ENCODE data around the gene ABHD13.

ABHD13 gene

DNA sequence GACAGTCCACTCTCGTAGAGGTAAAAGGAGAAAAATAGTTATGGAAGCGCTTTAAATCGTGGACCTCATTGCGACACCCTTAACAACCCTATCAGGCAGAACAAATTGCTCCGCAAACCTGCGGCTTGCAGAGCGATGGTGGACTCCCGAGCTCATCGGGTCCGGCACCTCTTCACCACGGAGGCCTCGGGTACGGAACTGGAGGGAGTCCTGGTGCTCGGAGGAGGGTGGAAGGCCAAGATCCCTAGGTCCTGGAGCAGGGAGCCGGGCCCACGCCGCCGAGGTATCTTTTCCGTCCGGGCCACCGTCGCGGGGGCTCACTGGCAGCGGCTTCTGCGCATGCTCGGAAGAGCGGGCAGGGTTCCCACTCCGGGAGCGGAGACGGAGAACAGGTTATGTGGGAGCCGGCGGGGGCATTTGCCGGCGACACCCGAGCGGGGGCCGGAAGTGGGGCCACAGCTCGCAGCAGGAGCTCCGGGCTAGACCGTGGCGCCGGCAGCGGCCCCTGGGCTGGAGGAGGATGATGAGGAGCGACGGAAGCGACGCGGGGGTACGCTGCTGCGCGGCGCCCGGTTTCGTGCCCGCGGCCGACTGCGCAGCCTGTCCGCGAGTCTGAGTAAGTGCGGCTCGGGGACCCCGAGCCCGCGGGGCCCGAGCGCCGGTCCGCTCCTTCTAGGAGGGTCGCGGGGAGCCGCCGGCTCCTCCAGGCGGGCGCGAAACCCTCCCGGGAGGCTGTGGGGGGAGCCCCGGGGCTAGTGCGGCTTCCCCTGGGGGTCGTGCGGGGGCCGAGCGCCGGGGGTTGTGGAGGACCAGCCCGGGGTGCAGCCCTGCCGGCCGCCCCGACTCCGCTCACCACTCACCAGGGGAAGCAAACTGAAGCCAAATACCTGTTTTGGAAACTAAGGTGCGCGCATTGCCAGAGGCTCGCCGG lies at the start of gene ABHD13:
ABHD13 (plus strand) TSS at position 349 of the 931 bp plus-strand sequence. CDS start 10,827 bp downstream, outside the sequence.
- H3K9me3 ChIP-seq (ENCODE audit: low read length) = no peaks in the 10 kb centered on the region
- H3K4me1 ChIP-seq (ENCODE audit: insufficient read depth, low read length) = peaks cover 41% of the 10 kb centered on the region
- peak within 1 kb of the TSS; percentile 97 for H3K27ac ChIP-seq (ENCODE audit: low read depth, low read length)
- peak within 1 kb of the TSS; percentile 84 to 98 for H3K4me3 ChIP-seq (ENCODE audit: low read depth in 1 of 2, low read length in 2 of 2)
- H3K36me3 ChIP-seq (ENCODE audit: insufficient read depth, low read length) = no peaks in the 10 kb centered on the region
- H3K27me3 ChIP-seq (ENCODE audit: control insufficient read depth in 1 of 2, insufficient read depth in 2 of 2, low read length in 2 of 2) = no peaks in the 10 kb centered on the region
- H3K9ac ChIP-seq (ENCODE audit: low read length) = peak within 1 kb of the TSS; percentile 79

DNA sequence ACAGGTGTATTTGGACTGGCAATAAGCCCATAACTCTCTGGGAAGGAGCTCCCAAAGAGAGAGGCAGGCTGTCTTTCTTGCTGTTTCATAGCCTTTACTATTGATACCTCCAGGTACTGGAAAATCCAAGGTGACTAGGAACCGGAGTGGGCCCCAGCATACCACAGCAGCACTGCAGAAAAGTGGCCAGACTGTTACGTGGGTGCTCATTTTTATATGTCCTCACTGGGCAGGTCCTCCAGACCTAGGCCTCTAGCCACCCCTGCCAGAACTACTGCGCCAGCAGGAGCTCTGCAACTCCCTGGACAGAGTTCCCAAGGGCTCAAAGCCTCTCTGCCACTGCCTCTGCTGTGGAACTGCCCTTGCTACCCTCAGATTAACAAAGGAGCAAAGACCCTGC lies 49.3 kb upstream of the ABHD13 start:
- Histone ChIP-seq H3K4me3 (ENCODE audit: low read depth in 1 of 2, low read length in 2 of 2) (no peak overlapping the region), H3K27ac (ENCODE audit: low read depth, low read length) (no peak overlapping the region)

DNA sequence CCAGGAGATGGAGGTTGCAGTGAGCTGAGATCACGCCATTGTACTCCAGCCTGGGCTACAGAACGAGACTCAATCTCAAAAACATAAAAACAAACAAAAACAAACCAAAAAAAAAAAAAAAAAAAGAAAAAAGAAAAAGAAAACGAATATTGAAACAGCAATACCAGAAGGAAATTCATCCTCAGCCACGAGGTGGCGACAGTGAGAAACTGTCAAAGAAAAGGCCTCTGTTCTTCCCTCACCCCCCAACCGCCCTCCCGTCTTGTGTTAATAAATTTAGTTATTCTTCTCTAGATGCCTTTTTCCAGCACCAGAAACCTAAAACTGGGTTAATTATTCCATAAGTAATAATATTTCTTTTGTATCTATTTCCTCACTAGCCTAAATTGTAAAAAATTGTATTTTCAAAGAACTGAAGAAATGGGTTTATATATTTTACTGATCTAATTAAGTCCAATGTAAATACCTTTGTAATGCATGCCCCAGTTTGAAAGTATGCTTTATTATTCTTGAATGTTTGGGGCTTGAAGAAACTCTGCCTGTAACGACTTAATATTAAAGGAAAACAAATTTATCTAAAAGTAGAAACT lies 41.4 kb upstream of the ABHD13 start:
- Histone ChIP-seq H3K27ac (ENCODE audit: low read depth, low read length) (no peak overlapping the region), H3K36me3 (ENCODE audit: insufficient read depth, low read length) (no peaks in the 10 kb centered on the region), H3K27me3 (ENCODE audit: control insufficient read depth in 1 of 2, insufficient read depth in 2 of 2, low read length in 2 of 2) (no peaks in the 10 kb centered on the region), H3K4me1 (ENCODE audit: insufficient read depth, low read length) (no peaks in the 10 kb centered on the region), H3K9ac (ENCODE audit: low read length) (no peak overlapping the region), H3K9me3 (ENCODE audit: low read length) (no peaks in the 10 kb centered on the region), H3K4me3 (ENCODE audit: low read depth in 1 of 2, low read length in 2 of 2) (no peak overlapping the region)

More for the DNA sequence above, 49.3 kb upstream of the ABHD13 start:
- H3K36me3 ChIP-seq (ENCODE audit: insufficient read depth, low read length) = no peaks in the 10 kb centered on the region
- no peaks in the 10 kb centered on the region for H3K9me3 ChIP-seq (ENCODE audit: low read length)
- no peaks in the 10 kb centered on the region for H3K4me1 ChIP-seq (ENCODE audit: insufficient read depth, low read length)
- no peak overlapping the region for H3K9ac ChIP-seq (ENCODE audit: low read length)
- H3K27me3 ChIP-seq (ENCODE audit: control insufficient read depth in 1 of 2, insufficient read depth in 2 of 2, low read length in 2 of 2) = no peaks in the 10 kb centered on the region

DNA sequence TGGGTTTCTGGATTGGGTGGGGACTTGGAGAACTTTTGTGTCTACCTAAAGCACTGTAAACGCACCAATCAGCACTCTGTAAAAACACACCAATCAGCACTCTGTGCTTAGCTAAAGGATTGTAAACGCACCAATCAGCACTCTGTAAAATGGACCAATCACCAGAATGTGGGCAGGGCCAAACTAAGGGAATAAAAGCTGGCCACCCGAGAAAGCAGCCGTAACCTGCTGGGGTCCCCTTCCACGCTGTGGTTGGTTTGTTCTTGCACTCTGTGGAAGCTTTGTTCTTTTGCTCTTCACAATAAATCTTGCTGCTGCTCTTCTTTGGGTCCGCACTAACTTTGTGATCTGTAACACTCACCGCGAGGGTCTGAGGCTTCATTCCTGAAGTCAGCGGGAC lies 40.1 kb upstream of the ABHD13 start:
- no peak overlapping the region for H3K27ac ChIP-seq (ENCODE audit: low read depth, low read length)
- H3K4me1 ChIP-seq (ENCODE audit: insufficient read depth, low read length) = no peaks in the 10 kb centered on the region
- no peak overlapping the region for H3K4me3 ChIP-seq (ENCODE audit: low read depth in 1 of 2, low read length in 2 of 2)
- no peaks in the 10 kb centered on the region for H3K36me3 ChIP-seq (ENCODE audit: insufficient read depth, low read length)
- no peaks in the 10 kb centered on the region for H3K27me3 ChIP-seq (ENCODE audit: control insufficient read depth in 1 of 2, insufficient read depth in 2 of 2, low read length in 2 of 2)
- H3K9ac ChIP-seq (ENCODE audit: low read length) = no peak overlapping the region
- H3K9me3 ChIP-seq (ENCODE audit: low read length) = no peaks in the 10 kb centered on the region

DNA sequence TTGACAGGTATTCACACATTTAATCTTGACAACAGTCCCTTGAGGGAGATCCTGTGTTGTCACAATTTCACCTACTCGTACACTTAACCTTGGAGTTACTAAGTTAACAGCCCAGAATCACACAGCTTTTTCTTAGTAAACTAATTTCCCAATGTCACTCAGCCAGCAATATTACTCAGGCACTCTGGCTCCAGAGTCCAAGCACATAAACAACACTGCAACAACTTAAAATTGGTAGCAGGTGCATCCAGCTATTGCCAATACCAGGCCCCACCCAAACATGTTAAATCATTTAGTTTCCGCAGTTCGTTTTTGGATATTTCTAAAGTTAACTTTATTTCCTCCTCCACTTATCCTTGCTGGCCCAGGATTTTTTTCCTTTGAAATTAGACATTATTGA lies 35.5 kb upstream of the ABHD13 start:
- no peak overlapping the region for H3K27ac ChIP-seq (ENCODE audit: low read depth, low read length)
- no peaks in the 10 kb centered on the region for H3K27me3 ChIP-seq (ENCODE audit: control insufficient read depth in 1 of 2, insufficient read depth in 2 of 2, low read length in 2 of 2)
- H3K9me3 ChIP-seq (ENCODE audit: low read length) = no peaks in the 10 kb centered on the region
- H3K9ac ChIP-seq (ENCODE audit: low read length) = no peak overlapping the region
- H3K36me3 ChIP-seq (ENCODE audit: insufficient read depth, low read length) = no peaks in the 10 kb centered on the region
- H3K4me3 ChIP-seq (ENCODE audit: low read depth in 1 of 2, low read length in 2 of 2) = no peak overlapping the region
- no peaks in the 10 kb centered on the region for H3K4me1 ChIP-seq (ENCODE audit: insufficient read depth, low read length)

DNA sequence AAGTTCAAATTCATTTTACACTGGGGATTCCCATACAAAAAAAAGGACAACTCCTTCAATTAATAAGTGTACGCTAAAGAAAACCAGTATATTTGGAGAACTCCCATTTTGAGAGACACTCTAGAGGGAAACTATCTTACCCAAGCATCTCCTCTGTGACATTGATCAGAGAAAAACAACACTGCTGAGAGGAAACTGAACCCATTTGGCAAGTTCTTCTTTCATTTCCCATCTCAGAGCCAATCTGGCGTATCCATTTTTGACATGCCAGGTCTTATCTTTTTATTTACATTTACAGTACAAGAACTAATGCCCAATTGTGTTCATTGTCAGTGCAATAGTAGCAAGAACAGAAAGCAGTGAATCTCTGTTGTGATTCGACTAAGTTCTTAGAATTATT lies 33.0 kb upstream of the ABHD13 start:
- Histone ChIP-seq H3K9me3 (ENCODE audit: low read length) (no peaks in the 10 kb centered on the region), H3K36me3 (ENCODE audit: insufficient read depth, low read length) (no peaks in the 10 kb centered on the region), H3K27ac (ENCODE audit: low read depth, low read length) (no peak overlapping the region), H3K4me1 (ENCODE audit: insufficient read depth, low read length) (no peaks in the 10 kb centered on the region), H3K27me3 (ENCODE audit: control insufficient read depth in 1 of 2, insufficient read depth in 2 of 2, low read length in 2 of 2) (no peaks in the 10 kb centered on the region), H3K9ac (ENCODE audit: low read length) (no peak overlapping the region), H3K4me3 (ENCODE audit: low read depth in 1 of 2, low read length in 2 of 2) (no peak overlapping the region)

DNA sequence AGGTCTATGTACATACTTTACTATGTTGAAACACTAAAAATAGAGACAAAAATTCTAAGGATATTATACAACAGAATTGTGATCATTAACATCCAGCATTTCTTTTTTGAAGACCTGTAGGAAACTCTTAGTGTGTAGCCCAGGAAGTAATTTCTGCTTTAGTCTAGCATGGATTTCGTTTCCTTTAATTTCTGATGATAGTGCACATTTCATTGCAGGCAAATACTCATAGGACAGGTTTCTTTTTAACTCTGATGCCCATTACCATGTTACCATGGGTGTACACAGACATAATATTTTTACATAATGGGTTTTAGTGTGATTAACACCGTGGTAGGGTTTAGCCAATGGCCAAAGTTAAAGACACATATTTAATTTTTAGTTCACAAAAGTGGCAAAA lies 29.9 kb upstream of the ABHD13 start:
- Histone ChIP-seq H3K27me3 (ENCODE audit: control insufficient read depth in 1 of 2, insufficient read depth in 2 of 2, low read length in 2 of 2) (no peaks in the 10 kb centered on the region), H3K4me1 (ENCODE audit: insufficient read depth, low read length) (no peaks in the 10 kb centered on the region), H3K4me3 (ENCODE audit: low read depth in 1 of 2, low read length in 2 of 2) (no peak overlapping the region), H3K9ac (ENCODE audit: low read length) (no peak overlapping the region), H3K27ac (ENCODE audit: low read depth, low read length) (no peak overlapping the region), H3K36me3 (ENCODE audit: insufficient read depth, low read length) (no peaks in the 10 kb centered on the region), H3K9me3 (ENCODE audit: low read length) (no peaks in the 10 kb centered on the region)

DNA sequence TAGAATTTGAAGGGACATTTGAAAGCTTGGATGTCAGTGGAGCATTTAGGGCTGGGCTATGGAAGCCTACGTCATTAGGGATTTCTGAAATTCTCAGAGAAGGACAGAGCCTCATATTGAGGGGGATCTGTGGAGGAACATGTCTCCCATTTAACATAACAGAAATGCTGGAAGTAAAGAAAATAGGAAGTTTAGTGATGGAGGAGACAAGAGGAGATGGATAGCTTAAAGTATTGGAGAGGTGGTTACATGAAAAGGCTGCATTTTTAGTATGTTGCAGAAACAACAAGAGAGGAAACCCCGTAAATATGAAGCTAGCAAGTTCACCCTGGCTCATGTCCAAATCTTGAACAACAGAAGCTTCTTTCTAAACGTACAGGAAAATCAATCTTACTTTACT lies 27.3 kb upstream of the ABHD13 start:
- Histone ChIP-seq H3K9ac (ENCODE audit: low read length) (no peak overlapping the region), H3K36me3 (ENCODE audit: insufficient read depth, low read length) (no peaks in the 10 kb centered on the region), H3K4me3 (ENCODE audit: low read depth in 1 of 2, low read length in 2 of 2) (no peak overlapping the region), H3K27ac (ENCODE audit: low read depth, low read length) (no peak overlapping the region), H3K4me1 (ENCODE audit: insufficient read depth, low read length) (no peaks in the 10 kb centered on the region), H3K9me3 (ENCODE audit: low read length) (no peaks in the 10 kb centered on the region), H3K27me3 (ENCODE audit: control insufficient read depth in 1 of 2, insufficient read depth in 2 of 2, low read length in 2 of 2) (no peaks in the 10 kb centered on the region)

DNA sequence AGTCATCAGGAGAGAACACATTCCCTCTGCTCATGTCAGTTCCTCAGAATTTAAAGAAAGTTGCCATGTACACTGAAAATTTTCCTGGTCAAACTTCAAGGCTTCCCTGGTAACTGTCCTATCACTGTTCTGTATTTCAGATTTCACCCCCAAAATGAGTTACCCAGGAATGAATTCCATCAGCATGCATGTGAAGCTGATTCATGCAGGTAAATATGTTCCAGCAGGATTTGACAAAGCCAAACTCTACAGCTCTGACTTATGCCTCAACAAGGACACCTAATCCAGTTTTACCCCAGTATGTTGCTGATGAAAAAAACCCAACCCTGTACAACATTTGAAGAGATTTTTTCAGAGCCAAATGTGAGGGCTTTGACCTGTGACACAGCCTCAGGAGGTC lies 24.4 kb upstream of the ABHD13 start:
- Histone ChIP-seq H3K4me1 (ENCODE audit: insufficient read depth, low read length) (no peaks in the 10 kb centered on the region), H3K9me3 (ENCODE audit: low read length) (no peaks in the 10 kb centered on the region), H3K27ac (ENCODE audit: low read depth, low read length) (no peak overlapping the region), H3K4me3 (ENCODE audit: low read depth in 1 of 2, low read length in 2 of 2) (no peak overlapping the region), H3K36me3 (ENCODE audit: insufficient read depth, low read length) (no peaks in the 10 kb centered on the region), H3K9ac (ENCODE audit: low read length) (no peak overlapping the region), H3K27me3 (ENCODE audit: control insufficient read depth in 1 of 2, insufficient read depth in 2 of 2, low read length in 2 of 2) (no peaks in the 10 kb centered on the region)

DNA sequence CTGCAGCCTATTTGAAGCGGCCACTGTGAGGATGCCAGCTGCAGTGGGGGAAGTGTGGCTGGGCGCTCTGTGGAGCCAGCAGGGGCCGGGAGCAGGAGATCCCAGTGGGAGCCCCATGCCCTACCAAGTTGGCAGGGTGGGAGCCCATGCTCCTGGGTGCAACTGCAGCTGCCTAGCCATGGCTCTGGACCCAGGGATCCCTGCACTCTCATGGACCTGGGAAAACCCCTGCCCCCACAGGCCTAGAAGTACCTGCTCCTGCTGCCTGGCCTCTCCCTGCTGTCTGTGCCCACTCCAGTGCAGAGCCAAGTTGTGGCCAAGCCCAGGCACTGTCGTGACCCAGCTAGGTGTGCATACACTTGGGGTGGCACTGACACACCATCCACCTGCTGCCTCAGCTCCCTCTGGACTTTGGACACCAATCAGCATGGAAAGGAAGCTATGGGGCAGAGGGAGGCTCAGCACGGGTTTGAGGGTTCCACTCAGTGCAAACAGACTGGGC lies 23.7 kb upstream of the ABHD13 start:
- H3K9me3 ChIP-seq (ENCODE audit: low read length) = no peaks in the 10 kb centered on the region

DNA sequence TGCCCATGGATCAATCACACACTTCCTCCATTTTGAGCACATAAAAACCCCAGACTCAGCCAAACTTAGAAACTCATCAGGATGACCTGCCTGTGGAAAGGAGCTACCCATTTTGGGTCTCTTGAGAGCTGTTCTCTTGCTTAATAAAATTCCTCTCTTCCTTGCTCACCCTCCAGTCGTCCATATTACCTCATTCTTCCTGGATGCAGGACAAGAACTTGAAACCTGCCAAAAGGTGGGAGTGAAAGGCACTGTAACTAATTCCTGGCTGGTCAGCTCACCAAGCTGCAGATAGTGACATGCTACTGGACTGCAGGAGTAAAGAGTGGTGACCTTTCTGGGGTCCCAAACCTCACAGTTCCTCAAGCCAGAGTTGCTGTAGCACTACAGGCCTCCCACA lies 23.0 kb upstream of the ABHD13 start:
- H3K9me3 ChIP-seq (ENCODE audit: low read length) = no peaks in the 10 kb centered on the region
- H3K27ac ChIP-seq (ENCODE audit: low read depth, low read length) = no peak overlapping the region
- no peaks in the 10 kb centered on the region for H3K4me1 ChIP-seq (ENCODE audit: insufficient read depth, low read length)
- no peaks in the 10 kb centered on the region for H3K36me3 ChIP-seq (ENCODE audit: insufficient read depth, low read length)
- no peak overlapping the region for H3K9ac ChIP-seq (ENCODE audit: low read length)
- H3K27me3 ChIP-seq (ENCODE audit: control insufficient read depth in 1 of 2, insufficient read depth in 2 of 2, low read length in 2 of 2) = no peaks in the 10 kb centered on the region
- H3K4me3 ChIP-seq (ENCODE audit: low read depth in 1 of 2, low read length in 2 of 2) = no peak overlapping the region

More for the DNA sequence above, 23.7 kb upstream of the ABHD13 start:
- Histone ChIP-seq H3K36me3 (ENCODE audit: insufficient read depth, low read length) (no peaks in the 10 kb centered on the region), H3K4me1 (ENCODE audit: insufficient read depth, low read length) (no peaks in the 10 kb centered on the region), H3K9ac (ENCODE audit: low read length) (no peak overlapping the region), H3K4me3 (ENCODE audit: low read depth in 1 of 2, low read length in 2 of 2) (no peak overlapping the region), H3K27ac (ENCODE audit: low read depth, low read length) (no peak overlapping the region), H3K27me3 (ENCODE audit: control insufficient read depth in 1 of 2, insufficient read depth in 2 of 2, low read length in 2 of 2) (no peaks in the 10 kb centered on the region)

All from muscle layer of colon (tissue), 2 donors.